ENCODE results near the gene GNL3L. TPM values are rescaled to one million over a fixed set of nuclear protein-coding genes. Genes with fewer than 3 reads are reported as not detected.

Gene GNL3L
- total and polyA plus RNA-seq, 2 experiments from 2014 or later, result 16.9 to 79.9 TPM

DNA sequence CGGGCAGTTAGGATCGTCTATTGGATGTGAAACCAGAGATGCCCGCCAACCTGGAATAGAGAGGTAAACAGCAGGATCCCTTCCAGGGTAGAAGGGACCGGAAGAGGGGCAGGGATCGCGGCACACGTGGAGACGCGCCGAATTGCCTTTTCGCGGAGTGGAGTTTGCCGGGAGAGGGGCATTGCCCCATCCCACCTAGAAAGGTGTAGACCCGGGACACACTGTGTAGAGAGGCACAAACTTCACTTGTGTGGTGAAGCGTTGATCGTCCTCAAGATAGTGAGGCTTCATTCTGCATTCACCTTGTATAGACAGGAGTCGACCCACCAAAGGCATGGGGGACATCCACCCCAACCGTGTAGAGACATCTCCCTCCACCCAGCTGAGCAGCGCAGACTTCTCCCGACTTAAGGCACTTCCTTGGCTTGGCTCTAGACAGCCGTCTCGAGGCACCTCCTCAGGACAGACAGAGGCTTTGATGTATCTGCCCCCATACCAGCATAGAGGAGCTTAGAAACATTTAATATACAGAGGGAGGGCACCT lies 410 bp downstream of the GNL3L start:
- no peaks in the 10 kb centered on the region for H3K4me1 ChIP-seq (ENCODE audit: insufficient read depth)
- H3K36me3 ChIP-seq (ENCODE audit: insufficient read depth), result peaks cover 4% of the 10 kb centered on the region; the same call in 1 of the 2 replicates
- peak overlapping the region; percentile 92 for H3K27ac ChIP-seq (ENCODE audit: low read depth)
- peaks cover 50% of the 10 kb centered on the region for H3K79me2 ChIP-seq (replicated peaks; ENCODE audit: insufficient read depth)
- peak overlapping the region; percentile 83 for H3K4me3 ChIP-seq
- H2AFZ ChIP-seq, result no peak overlapping the region
- DNase-seq (ENCODE audit: low spot score), result no peak
- Mint-ChIP-seq H3K9me3 (no peaks in the 10 kb centered on the region), H3K4me3 (peak overlapping the region; percentile 94), H3K36me3 (ENCODE audit: low read depth) (peaks cover 42% of the 10 kb centered on the region), H3K27ac (peak overlapping the region; percentile 93), H3K27me3 (ENCODE audit: insufficient read depth, low read depth, poor library complexity) (peaks cover 5% of the 10 kb centered on the region), H3K4me1 (peaks cover 22% of the 10 kb centered on the region)
- H3K4me2 ChIP-seq, result peak overlapping the region; percentile 92
- H3K9me2 ChIP-seq (ENCODE audit: insufficient read depth), result no peaks in the 10 kb centered on the region
- no peaks in the 10 kb centered on the region for H3K27me3 ChIP-seq (ENCODE audit: insufficient read depth)
- ATAC-seq, result peak; percentile 8; the same call in 2 of the 3 replicates
- H4K20me1 ChIP-seq (replicated peaks; ENCODE audit: insufficient read depth), result no peaks in the 10 kb centered on the region
- H3F3A ChIP-seq (replicated peaks; ENCODE audit: low read depth), result no peaks in the 10 kb centered on the region
- no peak for TF ChIP-seq ZNF462 (CRISPR knock-in tag; IDR thresholded peaks at IDR 0.05)
- no peak for TF ChIP-seq ZNF114 (CRISPR knock-in tag; IDR thresholded peaks at IDR 0.05)
- TF ChIP-seq NANOG (IDR thresholded peaks at IDR 0.05; ENCODE audit: borderline replicate concordance), result no peak
- TF ChIP-seq, protein P1, sequence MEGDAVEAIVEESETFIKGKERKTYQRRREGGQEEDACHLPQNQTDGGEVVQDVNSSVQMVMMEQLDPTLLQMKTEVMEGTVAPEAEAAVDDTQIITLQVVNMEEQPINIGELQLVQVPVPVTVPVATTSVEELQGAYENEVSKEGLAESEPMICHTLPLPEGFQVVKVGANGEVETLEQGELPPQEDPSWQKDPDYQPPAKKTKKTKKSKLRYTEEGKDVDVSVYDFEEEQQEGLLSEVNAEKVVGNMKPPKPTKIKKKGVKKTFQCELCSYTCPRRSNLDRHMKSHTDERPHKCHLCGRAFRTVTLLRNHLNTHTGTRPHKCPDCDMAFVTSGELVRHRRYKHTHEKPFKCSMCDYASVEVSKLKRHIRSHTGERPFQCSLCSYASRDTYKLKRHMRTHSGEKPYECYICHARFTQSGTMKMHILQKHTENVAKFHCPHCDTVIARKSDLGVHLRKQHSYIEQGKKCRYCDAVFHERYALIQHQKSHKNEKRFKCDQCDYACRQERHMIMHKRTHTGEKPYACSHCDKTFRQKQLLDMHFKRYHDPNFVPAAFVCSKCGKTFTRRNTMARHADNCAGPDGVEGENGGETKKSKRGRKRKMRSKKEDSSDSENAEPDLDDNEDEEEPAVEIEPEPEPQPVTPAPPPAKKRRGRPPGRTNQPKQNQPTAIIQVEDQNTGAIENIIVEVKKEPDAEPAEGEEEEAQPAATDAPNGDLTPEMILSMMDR (conservative IDR thresholded peaks at IDR 0.05; ENCODE audit: low read depth in 2 of 2), result no peak
- no peak for TF ChIP-seq REST (IDR thresholded peaks at IDR 0.05; ENCODE audit: unreplicated experiment)
- TF ChIP-seq EZH2 (IDR thresholded peaks at IDR 0.05; ENCODE audit: low read depth, unreplicated experiment), result no peak
- TF ChIP-seq CREB1 (CRISPR knock-in tag; IDR thresholded peaks at IDR 0.05; ENCODE audit: low read depth), result no peak
- TF ChIP-seq JUNB (IDR thresholded peaks at IDR 0.05; ENCODE audit: unreplicated experiment), result no peak
- no peak for TF ChIP-seq EZH2phosphoT487 (IDR thresholded peaks at IDR 0.05; ENCODE audit: unreplicated experiment)
